Measurements from ENCODE around the gene CCDC88C.
"Not testable (repeated sequence)": the region's sequence is repeated elsewhere in the genome, so short reads cannot be mapped to it uniquely, and the experiment has no call there.

Gene CCDC88C, protein sequence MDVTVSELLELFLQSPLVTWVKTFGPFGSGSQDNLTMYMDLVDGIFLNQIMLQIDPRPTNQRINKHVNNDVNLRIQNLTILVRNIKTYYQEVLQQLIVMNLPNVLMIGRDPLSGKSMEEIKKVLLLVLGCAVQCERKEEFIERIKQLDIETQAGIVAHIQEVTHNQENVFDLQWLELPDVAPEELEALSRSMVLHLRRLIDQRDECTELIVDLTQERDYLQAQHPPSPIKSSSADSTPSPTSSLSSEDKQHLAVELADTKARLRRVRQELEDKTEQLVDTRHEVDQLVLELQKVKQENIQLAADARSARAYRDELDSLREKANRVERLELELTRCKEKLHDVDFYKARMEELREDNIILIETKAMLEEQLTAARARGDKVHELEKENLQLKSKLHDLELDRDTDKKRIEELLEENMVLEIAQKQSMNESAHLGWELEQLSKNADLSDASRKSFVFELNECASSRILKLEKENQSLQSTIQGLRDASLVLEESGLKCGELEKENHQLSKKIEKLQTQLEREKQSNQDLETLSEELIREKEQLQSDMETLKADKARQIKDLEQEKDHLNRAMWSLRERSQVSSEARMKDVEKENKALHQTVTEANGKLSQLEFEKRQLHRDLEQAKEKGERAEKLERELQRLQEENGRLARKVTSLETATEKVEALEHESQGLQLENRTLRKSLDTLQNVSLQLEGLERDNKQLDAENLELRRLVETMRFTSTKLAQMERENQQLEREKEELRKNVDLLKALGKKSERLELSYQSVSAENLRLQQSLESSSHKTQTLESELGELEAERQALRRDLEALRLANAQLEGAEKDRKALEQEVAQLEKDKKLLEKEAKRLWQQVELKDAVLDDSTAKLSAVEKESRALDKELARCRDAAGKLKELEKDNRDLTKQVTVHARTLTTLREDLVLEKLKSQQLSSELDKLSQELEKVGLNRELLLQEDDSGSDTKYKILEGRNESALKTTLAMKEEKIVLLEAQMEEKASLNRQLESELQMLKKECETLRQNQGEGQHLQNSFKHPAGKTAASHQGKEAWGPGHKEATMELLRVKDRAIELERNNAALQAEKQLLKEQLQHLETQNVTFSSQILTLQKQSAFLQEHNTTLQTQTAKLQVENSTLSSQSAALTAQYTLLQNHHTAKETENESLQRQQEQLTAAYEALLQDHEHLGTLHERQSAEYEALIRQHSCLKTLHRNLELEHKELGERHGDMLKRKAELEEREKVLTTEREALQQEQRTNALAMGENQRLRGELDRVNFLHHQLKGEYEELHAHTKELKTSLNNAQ (N-terminal part only)

DNA sequence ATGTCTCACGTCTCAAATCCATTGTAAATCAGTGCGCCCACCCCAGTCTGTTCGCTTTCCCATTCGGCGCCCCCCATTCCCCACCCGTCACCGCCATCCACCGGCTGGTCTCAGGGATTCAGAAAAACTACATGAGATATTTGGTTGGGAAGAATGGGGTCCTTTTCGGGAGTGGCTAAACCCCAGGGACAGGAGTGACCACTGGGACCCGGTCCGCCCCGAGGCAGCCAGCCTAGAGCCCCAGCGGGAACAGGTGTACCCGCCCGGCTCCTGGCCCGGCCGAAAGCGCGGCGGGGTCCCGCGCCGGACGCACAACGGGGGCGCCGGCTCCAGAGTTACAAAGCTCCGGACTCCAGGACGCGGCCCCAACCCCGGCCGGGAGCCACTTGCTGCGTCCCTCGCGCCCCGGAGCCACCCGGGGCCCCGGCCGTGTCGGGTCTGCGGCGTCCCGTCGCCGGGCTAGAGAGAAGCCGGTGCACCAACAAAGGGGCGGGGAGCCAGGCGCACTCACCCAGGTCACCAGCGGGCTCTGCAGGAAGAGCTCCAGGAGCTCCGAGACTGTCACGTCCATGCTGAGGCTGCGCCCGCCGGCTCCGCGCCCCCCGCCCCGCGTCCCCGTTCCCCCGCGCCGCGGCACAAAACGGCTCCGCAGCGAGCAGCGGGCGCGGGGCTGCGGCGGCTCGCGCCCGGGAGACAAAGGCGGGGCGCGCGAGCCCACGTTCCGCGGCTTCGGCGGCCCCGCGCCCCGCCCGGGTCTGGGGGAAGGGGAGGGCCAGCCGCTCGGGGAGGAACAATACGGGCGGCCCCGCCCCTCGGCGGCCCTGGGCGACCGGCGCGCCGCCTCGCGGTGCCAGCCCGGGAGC, at the start of gene CCDC88C:
Gene CCDC88C, minus strand, starts transcription at position 701 of the 863 bp plus-strand sequence. Its CDS starts 130 bp downstream, at position 571.
- peak; percentile 62 to 63 for DNase-seq (ENCODE audit: low read depth in 1 of 2, low spot score in 1 of 2)

DNA sequence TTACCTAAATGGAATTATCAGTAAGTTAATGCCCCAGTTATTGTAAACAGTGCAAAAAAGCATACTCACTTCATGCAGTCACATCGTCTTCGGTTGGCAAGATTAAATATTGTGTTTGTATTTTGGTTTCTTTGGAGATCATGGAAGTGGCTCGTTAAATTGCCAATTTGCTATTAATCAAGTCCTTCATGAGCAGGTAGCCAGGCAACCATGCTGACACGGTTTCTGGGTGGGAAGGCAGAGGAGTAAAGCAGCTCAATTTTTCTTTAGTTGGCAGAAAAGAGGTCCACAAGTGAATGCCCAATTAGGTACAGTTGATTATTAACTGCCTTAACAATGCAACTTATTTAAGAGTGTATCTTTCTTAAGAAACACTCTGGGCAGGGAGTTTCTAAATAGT, 48.6 kb upstream of the CCDC88C start:
- DNase-seq (ENCODE audit: low read depth in 1 of 2, low spot score in 1 of 2), result no peak

DNA sequence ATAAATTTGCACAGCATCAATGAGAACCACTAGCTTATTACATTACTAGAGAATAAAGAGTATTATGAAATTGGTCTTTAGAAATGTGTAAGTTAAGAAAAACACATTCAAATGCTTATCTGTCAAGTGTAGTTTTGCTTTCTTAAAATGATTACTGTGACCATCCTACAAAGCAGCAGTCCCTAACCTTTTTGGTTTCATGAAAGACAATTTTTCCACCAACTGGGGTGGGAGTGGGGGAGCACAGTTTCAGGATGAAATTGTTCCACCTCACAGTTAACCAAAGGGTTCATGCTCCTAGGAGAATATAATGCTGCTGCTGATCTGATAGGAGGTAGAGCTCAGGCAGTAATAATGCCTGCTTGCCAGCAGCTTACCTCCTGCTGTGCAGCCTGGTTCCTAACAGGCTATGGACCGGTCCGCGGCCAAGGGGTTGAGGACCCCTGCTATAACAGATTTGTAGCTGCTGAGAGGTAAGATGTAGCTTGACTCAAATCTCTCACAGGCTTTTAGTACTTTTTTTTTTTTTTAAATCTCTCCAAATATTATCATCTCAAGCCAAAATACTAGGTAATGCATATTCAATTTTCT, 47.1 kb upstream of the CCDC88C start:
- no peak for DNase-seq (ENCODE audit: low read depth in 1 of 2, low spot score in 1 of 2)

DNA sequence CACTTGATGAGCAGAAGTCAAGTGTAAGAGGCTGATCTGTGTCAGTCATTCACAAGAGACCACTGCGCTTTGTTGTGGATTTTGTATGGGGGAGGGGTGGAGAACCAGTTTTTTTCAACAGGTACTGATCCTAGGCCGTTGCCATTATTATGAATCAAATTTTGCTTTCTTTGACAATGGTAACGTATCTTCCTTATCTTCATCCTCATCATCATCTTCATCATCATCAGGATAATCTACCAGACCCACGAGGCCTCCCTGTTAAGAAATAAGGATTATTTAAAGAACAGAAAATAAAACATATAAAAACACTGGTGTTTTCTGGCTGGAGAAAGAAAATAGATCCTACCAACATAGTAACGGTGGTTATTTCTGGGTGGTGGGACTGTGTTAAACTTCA, 41.0 kb upstream of the CCDC88C start:
- DNase-seq (ENCODE audit: low read depth in 1 of 2, low spot score in 1 of 2), result no peak

DNA sequence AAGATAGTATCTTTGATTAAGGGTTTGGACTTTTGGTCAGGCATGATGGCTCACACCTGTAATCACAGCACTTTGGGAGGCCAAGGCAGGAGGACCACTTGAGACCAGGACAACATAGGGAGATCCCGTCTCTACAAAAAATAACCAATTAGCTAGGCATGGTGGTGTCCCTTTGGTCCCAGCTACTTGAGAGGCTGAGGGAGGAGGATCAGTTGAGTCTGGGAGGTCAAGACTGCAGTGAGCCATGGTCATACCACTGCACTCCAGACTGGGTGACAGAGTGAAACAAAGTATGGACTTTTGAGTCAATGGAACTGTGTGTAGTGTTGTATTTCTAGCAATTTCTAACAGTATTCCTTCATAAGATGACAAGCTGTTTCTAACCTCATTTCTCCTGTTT, 38.7 kb upstream of the CCDC88C start:
- no peak for DNase-seq (ENCODE audit: low read depth in 1 of 2, low spot score in 1 of 2)

DNA sequence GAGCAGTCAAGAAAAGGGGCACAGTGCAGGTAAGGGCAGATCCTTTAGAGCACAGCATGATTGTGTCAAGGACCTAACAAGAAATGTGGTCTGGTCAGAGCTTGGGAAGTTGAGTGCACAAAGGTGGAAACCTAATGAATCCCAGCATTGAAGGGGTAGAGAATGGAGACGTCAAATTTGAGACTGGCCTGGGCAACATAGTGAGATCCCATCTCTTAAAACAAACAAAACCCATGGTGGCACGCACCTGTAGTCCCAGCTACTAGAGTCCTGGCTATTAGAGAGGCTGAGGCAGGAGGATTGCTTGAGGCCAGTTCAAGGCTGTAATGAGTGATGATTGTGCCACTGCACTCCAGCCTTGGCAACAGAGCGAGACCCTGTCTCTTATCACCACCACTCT, 37.0 kb upstream of the CCDC88C start:
- no peak for DNase-seq (ENCODE audit: low read depth in 1 of 2, low spot score in 1 of 2)

DNA sequence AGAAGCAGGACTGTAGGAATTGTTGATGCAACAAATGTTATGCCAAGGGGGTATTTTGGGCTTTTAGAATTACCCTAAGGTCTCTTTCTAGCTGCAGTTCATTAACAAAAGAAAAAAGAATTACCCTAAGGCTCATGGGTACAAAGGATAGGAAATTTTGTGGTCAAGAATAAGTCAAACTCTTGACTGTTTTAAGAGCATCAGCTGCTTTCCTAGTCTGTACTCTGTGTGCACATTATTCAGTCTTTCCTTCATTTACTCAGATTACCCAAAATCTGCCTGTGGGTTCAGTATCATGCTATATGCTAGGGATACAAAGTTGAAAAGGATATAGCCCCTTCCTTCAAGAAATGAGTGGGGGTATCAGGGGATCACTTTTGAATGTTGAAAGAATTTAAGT, 36.5 kb upstream of the CCDC88C start:
- DNase-seq (ENCODE audit: low read depth in 1 of 2, low spot score in 1 of 2), result no peak

DNA sequence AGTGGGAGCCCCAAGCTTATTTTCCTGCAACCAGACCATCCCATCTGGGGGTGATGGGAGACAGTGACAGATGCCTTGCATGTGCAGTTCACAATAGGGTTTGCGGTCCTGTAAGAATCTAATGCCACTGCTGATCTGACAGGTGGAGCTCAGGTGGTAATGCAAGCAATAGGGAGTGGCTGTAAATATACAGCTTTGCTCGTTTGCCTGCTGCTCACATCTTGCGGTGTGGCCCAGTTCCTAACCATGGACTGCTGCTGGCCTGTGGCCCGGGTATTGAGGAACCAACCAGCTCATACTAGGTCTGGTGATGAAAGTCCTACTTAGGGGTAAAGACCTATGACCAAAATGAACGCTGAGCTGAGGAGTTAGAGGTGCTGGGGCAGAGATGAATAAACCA, 36.1 kb upstream of the CCDC88C start:
- DNase-seq (ENCODE audit: low read depth in 1 of 2, low spot score in 1 of 2), result no peak

DNA sequence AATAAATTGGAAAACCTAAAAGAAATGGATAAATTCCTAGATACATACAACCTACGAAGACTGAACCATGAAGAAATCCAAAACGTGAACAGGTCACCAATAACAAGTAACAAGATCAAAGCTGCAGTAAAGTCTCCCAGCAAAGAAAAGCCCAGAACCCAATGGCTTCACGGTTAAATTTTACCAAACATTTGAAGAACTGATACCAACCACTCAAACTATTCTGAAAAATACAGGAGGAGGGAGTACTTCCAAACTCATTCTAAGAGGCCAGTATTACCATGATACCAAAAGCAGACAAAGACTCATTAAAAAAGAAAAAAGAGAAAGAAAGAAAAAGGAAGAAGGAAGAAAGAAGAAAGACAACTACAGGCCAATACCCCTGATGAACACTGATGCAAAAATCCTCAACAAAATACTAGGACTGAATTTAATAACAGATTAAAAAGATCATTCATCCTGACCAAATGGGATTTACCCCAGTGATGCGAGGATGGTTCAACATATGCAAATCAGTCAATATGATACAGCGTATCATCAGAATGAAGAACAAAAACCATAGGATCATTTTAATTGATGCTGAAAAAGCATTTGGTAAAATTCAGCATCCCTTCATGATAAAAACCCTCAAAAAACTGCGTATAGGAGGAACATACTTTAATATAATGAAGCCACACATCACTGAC, 26.9 kb upstream of the CCDC88C start:
- no peak for DNase-seq (ENCODE audit: low read depth in 1 of 2, low spot score in 1 of 2)

DNA sequence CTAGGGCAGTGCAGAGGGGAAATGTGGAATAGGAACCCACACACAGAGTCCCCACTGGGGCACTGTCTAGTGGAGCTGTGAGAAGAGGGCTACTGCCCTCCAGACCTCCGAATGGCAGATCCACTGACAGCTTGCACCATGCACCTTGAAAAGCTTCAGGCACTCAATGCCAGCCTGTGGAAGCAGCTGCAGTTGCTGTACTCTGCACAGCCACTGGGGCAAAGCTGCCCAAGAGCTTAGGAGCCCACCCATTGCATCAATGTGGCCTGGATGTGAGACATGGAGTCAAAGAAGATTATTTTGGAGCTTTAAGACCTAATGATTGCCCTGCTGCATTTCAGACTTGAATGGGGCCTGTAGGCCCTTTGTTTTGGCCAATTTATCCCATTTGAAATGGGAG, 21.7 kb upstream of the CCDC88C start:
- no peak for DNase-seq (ENCODE audit: low read depth in 1 of 2, low spot score in 1 of 2)

DNA sequence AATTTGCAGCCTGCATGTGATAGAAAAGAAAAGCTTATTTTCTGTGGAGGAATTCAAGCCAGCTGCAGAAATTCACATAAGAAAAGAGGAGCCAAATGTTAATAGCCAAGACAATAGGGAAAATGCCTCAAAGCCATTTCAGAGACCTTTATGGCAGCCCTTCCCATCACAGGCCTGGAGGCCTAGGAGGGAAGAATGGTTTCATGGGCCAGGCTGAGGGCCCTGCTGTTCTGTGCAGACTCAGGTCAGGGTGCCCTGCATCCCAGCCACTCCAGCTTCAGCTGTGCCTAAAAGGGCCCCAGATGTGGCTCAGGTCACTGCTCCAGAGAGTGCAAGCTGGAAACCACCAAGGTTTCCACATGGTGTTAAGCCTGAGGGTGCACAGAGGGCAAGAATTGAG, 21.2 kb upstream of the CCDC88C start:
- DNase-seq (ENCODE audit: low read depth in 1 of 2, low spot score in 1 of 2), result no peak

DNA sequence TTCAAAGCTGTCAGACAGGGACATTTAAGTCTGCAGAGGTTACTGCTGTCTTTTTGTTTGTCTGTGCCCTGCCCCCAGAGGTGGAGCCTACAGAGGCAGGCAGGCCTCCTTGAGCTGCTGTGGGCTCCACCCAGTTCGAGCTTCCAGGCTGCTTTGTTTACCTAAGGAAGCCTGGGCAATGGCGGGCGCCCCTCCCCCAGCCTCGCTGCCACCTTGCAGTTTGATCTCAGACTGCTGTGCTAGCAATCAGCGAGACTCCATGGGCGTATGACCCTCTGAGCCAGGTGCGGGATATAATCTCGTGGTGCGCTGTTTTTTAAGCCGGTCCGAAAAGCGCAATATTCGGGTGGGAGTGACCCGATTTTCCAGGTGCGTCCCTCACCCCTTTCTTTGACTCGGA, 18.6 kb upstream of the CCDC88C start:
- DNase-seq (ENCODE audit: low read depth in 1 of 2, low spot score in 1 of 2), result not testable (repeated sequence)

DNA sequence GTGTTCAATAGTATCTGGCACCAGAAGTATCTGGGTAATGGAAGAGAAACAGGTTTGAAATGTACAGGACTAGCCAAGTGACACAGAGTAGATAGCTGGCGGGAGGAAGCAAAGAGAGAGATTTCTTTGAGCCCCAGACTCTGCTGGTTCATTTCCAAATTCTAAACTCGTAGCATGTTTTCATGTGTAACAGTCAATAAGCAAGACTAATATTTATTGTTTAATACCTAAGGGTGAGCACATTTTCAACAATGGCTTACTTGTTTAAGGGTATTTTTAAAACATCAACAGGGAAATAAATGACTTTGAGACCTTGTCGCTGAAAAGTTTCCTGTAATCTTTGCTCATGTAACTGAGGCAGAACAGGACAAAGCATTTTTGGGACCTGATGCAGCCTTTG, 11.8 kb upstream of the CCDC88C start:
- no peak for DNase-seq (ENCODE audit: low read depth in 1 of 2, low spot score in 1 of 2)

DNA sequence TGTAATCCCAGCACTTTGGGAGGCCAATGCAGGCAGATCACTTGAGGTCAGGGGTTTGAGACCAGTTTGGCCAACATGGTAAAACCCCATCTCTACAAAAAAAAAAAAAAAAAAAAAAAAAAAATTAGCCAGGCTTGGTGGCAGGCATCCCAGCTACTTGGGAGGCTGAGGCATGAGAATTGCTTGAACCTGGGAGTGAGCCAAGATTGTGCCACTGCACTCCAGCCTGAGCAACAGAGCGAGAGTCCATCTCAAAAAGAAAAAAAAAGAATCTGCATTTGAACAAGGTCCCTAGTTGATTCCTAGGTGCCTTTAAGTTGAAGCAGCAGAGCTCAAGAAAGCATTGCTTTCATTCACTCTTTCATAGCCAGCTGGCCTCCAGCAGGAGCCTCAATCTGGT, 11.3 kb upstream of the CCDC88C start:
- not testable (repeated sequence) for DNase-seq (ENCODE audit: low read depth in 1 of 2, low spot score in 1 of 2)

DNA sequence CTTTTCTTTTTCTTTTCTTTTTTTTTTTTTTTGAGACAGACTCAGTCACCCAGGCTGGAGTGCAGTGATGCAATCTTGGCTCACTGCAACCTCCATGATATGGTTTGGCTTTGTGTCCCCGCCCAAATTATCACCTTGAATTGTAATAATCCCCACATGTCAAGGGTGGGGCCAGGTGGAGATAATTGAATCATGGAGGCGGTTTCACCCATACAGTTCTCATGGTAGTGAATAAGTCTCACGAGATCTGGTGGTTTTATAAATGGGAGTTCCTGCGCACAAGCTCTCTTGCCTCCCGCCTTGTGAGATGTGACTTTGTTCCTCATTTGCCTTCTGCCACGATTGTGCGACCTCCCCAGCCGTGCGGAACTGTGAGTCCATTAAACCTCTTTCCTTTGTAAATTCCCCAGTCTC, 7.9 kb upstream of the CCDC88C start:
- not testable (repeated sequence) for DNase-seq (ENCODE audit: low read depth in 1 of 2, low spot score in 1 of 2)

DNA sequence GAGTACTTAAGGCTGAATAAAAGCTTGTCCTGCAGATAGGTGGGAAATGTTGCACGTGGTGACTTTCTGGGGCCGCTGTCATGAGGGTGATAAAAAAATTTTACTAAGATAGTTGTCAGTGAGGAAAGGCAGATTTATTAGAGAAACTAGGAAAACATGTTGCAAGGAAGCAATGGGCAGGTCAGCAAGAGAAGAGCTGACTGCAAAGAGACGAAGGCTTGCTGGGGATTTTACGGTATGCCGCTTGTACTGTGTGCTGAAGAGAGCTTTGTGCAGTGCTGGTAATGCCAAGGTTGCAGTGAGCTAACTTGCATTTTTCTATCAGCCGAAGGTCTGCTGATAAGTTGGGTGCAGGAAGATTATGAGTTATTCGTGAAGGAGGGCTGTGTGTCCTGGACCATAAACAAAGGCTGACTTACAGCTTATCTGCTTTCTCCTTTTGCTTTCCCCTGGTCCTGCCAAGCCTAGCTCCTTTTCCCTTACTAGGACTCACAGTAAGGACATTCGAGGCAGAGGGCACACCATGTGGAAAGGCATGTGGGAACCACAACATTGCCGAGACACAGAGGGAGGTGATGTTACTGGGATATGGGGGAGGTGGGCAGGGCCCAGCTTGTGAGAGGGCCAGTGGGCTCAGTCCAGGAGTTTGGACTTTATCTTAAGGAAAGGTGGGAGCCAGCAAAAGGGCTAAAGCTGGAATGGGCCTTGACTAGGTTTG, 7.4 kb upstream of the CCDC88C start:
- no peak for DNase-seq (ENCODE audit: low read depth in 1 of 2, low spot score in 1 of 2)

DNA sequence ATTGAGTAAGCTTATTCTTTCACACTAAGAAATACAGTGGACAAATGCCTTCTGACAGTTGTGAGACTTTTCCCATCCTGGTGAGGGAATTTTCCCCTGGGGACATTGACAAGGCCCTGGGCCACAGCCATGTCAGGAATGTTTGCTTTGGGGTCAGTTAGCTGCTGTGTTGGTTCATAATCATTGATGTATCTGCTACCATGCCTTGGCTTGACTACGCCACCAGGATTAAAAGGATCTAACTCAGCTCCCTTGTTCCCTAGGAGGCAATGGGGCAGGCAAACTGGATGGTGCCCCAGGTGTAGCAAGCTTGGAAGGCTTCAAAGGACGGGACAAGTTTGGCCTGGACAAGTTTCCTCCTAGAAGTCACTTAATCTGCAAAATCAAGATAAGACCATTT, 3.1 kb upstream of the CCDC88C start:
- DNase-seq (ENCODE audit: low read depth in 1 of 2, low spot score in 1 of 2), result no peak

DNA sequence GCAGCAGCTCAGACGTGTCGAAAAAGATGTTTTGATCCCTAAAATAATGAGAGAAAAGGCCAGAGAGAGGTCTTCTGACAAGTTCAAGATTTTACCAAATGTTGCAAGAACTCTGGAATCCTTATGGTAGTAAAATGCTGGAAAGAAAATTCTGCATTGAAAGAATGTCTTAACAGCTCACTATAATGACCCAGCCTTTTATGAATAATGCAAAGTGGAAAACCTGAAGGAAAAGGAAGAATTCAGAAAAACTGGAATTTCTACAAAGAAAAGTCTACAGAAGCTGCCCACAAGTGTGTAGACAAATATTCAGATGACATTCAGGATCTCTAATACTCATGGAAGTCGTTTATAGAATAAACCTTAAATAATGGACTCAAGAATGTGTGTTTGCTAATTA, 1.8 kb upstream of the CCDC88C start:
- no peak for DNase-seq (ENCODE audit: low read depth in 1 of 2, low spot score in 1 of 2)

DNA sequence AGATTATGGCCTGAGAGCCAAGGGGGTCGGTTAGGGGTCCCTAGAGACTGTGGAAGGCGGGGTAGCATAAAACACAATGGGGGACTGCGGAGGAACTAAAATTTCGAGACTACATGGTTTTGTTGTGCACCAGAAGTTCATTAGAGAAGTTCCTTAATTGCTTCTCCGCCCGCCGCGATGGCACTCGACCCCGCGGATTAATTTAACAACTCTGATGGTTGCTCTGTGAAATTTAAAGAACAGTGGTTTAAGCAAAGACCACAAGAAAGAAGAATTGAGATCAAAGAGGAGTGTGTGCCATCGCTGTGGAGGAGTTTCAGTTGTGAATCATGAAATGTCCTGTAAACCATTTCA, 1.4 kb upstream of the CCDC88C start:
- DNase-seq (ENCODE audit: low read depth in 1 of 2, low spot score in 1 of 2), result peak in 1 of 2 donors; percentile 40
